Tibial nerve (tissue), 4 donors: ENCODE measurements around the gene CHP2. TPM values are rescaled to one million over a fixed set of nuclear protein-coding genes. Genes with fewer than 3 reads are reported as not detected.
"Not testable (repeated sequence)": the region's sequence is repeated elsewhere in the genome, so short reads cannot be mapped to it uniquely, and the experiment has no call there.

Source experiments
- DNase-seq, 2 donors: peaks; one replicate each; pipeline ENCODE4 v3.0.0-alpha.2; 2019; ENCODE audit warnings: low spot score in 2 of 2
- H3K27ac ChIP-seq, 4 donors: fragments of 200-600 bp; sonication (generic) in 3 of 4; one replicate each; pipeline ENCODE4 v1.5.1; 2017 to 2019; ENCODE audit warnings: mild to moderate bottlenecking in 1 of 4
- H3K27me3 ChIP-seq, 2 donors: fragments of 200-600 bp; sonication (generic) in 1 of 2; one replicate each; pipeline versions ENCODE4 v1.5.1 to v1.6.0; 2017 to 2019
- H3K36me3 ChIP-seq, 3 donors: fragments of 200-600 bp; sonication (generic); one replicate each; pipeline ENCODE4 v1.5.1; 2018 to 2019
- H3K4me1 ChIP-seq, 4 donors: fragments of 200-600 bp; sonication (generic) in 3 of 4; one replicate each; pipeline ENCODE4 v1.5.1; 2017 to 2019
- H3K4me3 ChIP-seq, 4 donors: fragments of 200-600 bp; sonication (generic) in 3 of 4; one replicate each; pipeline ENCODE4 v1.5.1; 2017 to 2019; ENCODE audit warnings: mild to moderate bottlenecking in 1 of 4, moderate library complexity in 1 of 4
- H3K9me3 ChIP-seq, 4 donors: fragments of 200-600 bp; sonication (generic) in 3 of 4; one replicate each; pipeline ENCODE4 v1.5.1; 2017 to 2019
- CTCF ChIP-seq, 5 experiments: fragments of 200-600 bp in 3 of 5; fragments of 450-650 bp in 2 of 5; sonication (generic) in 3 of 5; IDR thresholded peaks; one replicate each; pipeline ENCODE4 v1.5.1; 2016 to 2019; ENCODE audit warnings: antibody characterized with exemption in 5 of 5, mild to moderate bottlenecking in 3 of 5, moderate library complexity in 2 of 5
- EP300 ChIP-seq, 2 donors: sonication (generic); formaldehyde crosslinking; IDR thresholded peaks; one replicate each; pipeline ENCODE4 v1.6.1; 2017; ENCODE audit warnings: antibody characterized with exemption in 2 of 2, mild to moderate bottlenecking in 1 of 2
- POLR2A ChIP-seq, 2 donors: fragments of 450-650 bp; IDR thresholded peaks; one replicate each; pipeline ENCODE4 v1.6.1; 2017; ENCODE audit warnings: antibody characterized with exemption in 2 of 2, mild to moderate bottlenecking in 2 of 2, moderate library complexity in 2 of 2
- WGBS, 2 donors: methylation state at CpG; one replicate each; pipeline ENCODE4 v1.1.5; 2018; 5-methylcytosine and 5-hydroxymethylcytosine counted together
- total RNA-seq, 4 donors: library from RNA; depleted of rRNA; stranded (reverse); fragments of >200 nt; gene quantifications; one replicate each; pipeline ENCODE4 v1.1.0, GENCODE V29; 2016

Gene CHP2
- total RNA-seq, 4 donors from 2014 or later = 1.8 to 15.5 (median 7.5) TPM

DNA sequence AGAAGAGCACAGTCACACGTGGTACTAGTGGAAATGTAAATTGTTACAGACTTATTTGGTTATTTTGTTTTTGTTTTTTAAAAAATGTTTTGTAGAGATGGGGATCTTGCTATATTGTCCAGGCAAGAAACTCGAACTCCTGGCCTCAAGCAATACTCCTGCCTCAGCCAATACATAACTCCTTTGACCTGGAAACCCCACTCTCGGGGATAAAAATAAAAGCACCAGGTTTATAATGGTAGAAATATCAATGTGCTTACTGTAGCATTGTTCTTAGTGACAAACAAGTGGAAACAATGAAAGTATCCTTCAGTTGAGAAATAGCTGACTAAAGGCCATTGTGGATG lies 30.1 kb upstream of the CHP2 start:
- H3K4me1 ChIP-seq = no peaks in the 10 kb centered on the region
- WGBS, 2 donors = 56 to 60% methylated on average over 3 of the region's 3 CpGs
- H3K4me3 ChIP-seq = no peak overlapping the region

DNA sequence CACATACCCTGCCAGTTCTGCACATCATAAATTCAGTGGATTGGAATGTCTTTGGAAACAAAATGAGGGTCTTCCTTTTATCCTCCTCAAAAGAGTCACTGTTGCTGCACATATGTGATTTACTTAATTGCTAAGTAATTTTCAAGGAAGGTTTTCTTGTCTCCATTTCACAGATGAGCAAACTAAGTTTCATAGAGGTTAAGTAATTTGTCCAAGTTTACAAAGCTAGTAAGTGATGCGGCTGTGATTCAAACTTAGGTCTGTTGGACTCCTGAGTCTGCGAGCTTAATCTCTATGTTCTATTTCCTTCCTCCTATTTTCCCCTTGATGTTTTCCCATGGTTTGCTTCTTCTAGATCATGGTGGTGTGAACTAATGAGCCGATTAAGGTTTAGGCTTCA lies 28.1 kb upstream of the CHP2 start:
- no peak for DNase-seq
- TF ChIP-seq CTCF (IDR thresholded peaks at IDR 0.05) (no peak), POLR2A (IDR thresholded peaks at IDR 0.05) (no peak), EP300 (IDR thresholded peaks at IDR 0.05) (no peak)
- Histone ChIP-seq H3K9me3 (peaks cover 0 to 15% (median 0%) of the 10 kb centered on the region in 4 donors), H3K27ac (no peak overlapping the region), H3K36me3 (no peaks in the 10 kb centered on the region), H3K4me1 (no peaks in the 10 kb centered on the region), H3K27me3 (no peaks in the 10 kb centered on the region), H3K4me3 (no peak overlapping the region)
- WGBS, 2 donors = 90% methylated on average over 3 of the region's 3 CpGs

More for the DNA sequence above, 30.1 kb upstream of the CHP2 start:
- Histone ChIP-seq H3K27me3 (no peaks in the 10 kb centered on the region), H3K36me3 (no peaks in the 10 kb centered on the region), H3K27ac (no peak overlapping the region), H3K9me3 (peaks cover 0 to 15% (median 0%) of the 10 kb centered on the region in 4 donors)
- no peak for TF ChIP-seq CTCF (IDR thresholded peaks at IDR 0.05)
- TF ChIP-seq EP300 (IDR thresholded peaks at IDR 0.05) = no peak
- TF ChIP-seq POLR2A (IDR thresholded peaks at IDR 0.05) = no peak
- no peak for DNase-seq

GRCh38 chr16:23728112-23728477 lies 26.7 kb upstream of the CHP2 start:
- WGBS, 2 donors = 63 to 65% methylated on average over 10 of the region's 10 CpGs
- TF ChIP-seq POLR2A (IDR thresholded peaks at IDR 0.05) = no peak
- no peak for TF ChIP-seq CTCF (IDR thresholded peaks at IDR 0.05)
- no peak for TF ChIP-seq EP300 (IDR thresholded peaks at IDR 0.05)
- Histone ChIP-seq H3K4me1 (no peaks in the 10 kb centered on the region), H3K36me3 (no peaks in the 10 kb centered on the region), H3K27ac (no peak overlapping the region), H3K4me3 (no peak overlapping the region), H3K27me3 (no peaks in the 10 kb centered on the region), H3K9me3 (peaks cover 0 to 7% (median 0%) of the 10 kb centered on the region in 4 donors)
- DNase-seq = no peak

DNA sequence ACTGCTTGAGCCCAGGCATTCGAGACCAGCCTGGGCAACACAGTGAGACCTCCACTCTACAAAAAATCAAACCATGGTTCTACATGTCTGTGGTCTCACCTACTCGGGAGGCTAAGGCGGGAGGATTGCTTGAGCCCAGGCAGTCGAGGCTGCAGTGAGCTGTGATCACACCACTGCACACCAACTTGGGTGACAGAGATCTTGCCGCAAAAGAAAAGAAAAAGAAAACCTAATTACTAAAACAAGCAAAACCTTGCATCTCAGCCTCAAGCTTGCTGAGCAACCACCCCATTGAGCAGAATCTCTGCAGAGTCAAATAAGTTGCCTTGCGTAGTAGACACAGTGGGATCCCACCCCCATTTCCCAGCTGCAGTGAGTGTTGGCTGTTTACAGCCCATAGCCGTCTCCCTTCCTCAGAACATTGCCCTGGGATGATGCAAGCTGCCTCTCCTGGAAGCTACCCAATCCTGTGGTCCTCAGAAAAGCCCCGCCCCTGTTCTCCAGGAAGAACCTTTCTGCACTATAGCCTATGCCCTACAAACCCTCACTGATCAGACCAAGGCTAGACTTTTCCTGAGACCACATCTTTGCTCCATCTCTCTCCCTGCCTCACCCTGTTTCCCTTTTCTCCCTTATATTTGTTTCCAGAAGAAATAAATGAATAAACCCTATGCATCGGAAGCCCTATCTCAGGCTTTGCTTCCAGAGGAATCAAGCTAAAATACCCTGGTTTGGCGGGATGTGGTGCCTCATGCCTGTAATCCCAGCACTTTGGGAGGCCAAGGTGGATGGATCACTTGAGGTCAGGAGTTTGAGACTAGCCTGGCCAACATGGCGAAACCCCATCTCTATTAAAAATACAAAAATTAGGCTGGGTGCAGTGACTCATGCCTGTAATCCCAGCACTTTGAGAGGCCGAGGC lies 25.1 kb upstream of the CHP2 start:
- Histone ChIP-seq H3K36me3 (no peaks in the 10 kb centered on the region), H3K9me3 (no peaks in the 10 kb centered on the region), H3K27ac (no peak overlapping the region), H3K4me3 (no peak overlapping the region), H3K4me1 (no peaks in the 10 kb centered on the region), H3K27me3 (no peaks in the 10 kb centered on the region)
- TF ChIP-seq EP300 (IDR thresholded peaks at IDR 0.05) = no peak
- no peak for TF ChIP-seq POLR2A (IDR thresholded peaks at IDR 0.05)
- TF ChIP-seq CTCF (IDR thresholded peaks at IDR 0.05) = no peak
- 79 to 80% methylated on average over 12 of the region's 12 CpGs for WGBS, 2 donors
- no peak for DNase-seq

DNA sequence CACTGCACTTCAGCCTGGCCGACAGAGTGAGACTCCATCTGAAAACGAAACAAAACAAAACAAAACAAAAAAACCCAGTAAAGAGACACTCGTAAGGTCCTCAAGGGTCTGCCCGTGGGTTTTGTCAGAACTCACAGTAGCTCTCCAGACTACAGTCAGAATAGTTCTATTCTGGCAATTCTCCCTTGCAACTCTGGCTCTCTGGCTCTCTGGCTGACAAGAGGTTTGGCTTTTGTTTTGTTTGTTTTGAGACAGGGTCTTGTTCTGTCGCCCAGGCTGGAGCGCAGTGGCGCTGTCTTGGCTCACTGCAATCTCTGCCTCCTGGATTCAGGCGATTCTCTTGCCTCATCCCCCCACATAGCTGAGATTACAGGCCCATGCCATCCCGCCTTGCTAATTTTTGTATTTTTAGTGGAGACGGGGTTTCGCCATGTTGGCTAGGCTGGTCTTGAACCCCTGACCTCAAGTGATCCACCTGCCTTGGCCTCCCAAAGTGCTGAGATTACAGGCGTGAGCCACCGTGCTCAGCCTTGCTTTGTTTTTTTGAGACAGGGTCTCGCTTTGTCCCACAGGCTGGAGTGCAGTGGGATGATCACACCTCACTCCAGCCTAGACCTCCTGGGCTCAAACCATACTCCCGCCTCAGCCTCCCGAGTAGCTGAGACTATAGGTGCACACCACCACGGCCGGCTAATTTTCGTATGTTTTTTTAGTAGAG lies 20.5 kb upstream of the CHP2 start:
- no peak for DNase-seq
- H3K27me3 ChIP-seq = no peaks in the 10 kb centered on the region
- 79 to 82% methylated on average over 19 of the region's 19 CpGs for WGBS, 2 donors

DNA sequence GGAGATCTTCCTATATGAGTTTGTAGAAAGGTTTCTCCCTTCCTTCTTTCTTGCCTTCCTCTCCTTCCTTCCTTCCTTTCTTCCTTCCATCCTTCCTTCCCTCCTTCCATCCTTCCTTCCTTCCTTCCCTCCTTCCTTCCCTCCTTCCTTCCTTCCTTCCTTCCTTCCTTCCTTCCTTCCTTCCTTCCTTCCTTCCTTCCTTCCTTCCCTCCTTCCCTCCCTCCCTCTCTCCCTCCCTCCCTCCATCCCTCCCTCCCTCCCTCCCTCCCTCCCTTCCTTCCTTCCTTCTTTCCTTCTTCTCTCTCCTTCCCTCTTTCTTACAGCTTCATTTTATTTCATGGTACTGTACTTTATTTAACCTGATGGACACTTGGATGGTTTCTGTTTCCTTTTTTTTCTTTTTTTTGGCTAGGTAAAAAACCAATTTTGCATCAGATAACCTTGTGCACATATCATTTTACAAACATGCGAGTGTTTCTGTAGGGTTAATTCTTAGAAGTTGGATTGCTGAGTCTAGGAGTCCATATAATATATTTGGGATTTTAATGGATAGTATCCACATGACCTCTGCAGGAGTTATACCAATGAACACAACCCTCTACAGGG lies 17.3 kb upstream of the CHP2 start:
- H3K27ac ChIP-seq, H3K4me1 ChIP-seq, H3K9me3 ChIP-seq, DNase-seq, H3K27me3 ChIP-seq, H3K36me3 ChIP-seq, H3K4me3 ChIP-seq: not testable (repeated sequence)
- 92 to 97% methylated on average over 1 of the region's 1 CpG for WGBS, 2 donors

More for the DNA sequence above, 20.5 kb upstream of the CHP2 start:
- Histone ChIP-seq H3K4me3 (no peak overlapping the region), H3K4me1 (no peaks in the 10 kb centered on the region), H3K9me3 (no peaks in the 10 kb centered on the region), H3K36me3 (no peaks in the 10 kb centered on the region), H3K27ac (no peak overlapping the region)
- no peak for TF ChIP-seq EP300 (IDR thresholded peaks at IDR 0.05)
- no peak for TF ChIP-seq POLR2A (IDR thresholded peaks at IDR 0.05)
- no peak for TF ChIP-seq CTCF (IDR thresholded peaks at IDR 0.05)
